ENCODE measurements around the gene GLRA3. TPM values are rescaled to one million over a fixed set of nuclear protein-coding genes. Genes with fewer than 3 reads are reported as not detected.

Gene GLRA3
- total and polyA plus RNA-seq, 2 of the 8 experiments (the other 6 are each of a cell fraction or from before 2014, with no cell fraction given) = 0.02 TPM; not detected in 1

DNA sequence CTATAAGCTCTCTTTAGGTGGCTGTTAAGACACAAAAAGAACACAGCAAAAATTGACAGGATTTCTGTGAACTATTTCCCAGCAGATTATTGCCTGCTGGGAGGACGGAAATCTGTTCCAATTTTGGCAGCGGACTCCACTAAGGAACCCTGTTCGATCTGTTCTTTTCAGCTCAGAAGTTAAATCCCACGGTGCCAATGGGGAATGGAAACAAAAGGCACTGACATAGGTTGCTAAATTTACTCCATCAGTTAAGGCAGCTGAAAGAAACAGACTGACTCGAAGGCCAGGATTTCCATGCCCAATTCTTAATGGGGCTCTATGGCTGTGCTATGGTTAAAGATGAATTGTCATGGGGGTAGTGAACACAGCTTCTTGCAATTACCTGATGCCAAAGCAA lies 180.2 kb downstream of the GLRA3 start (continued):
- TF ChIP-seq KDM4A (IDR thresholded peaks at IDR 0.05; ENCODE audit: low read depth, low read length, severe bottlenecking) = no peak
- TF ChIP-seq, protein P1, sequence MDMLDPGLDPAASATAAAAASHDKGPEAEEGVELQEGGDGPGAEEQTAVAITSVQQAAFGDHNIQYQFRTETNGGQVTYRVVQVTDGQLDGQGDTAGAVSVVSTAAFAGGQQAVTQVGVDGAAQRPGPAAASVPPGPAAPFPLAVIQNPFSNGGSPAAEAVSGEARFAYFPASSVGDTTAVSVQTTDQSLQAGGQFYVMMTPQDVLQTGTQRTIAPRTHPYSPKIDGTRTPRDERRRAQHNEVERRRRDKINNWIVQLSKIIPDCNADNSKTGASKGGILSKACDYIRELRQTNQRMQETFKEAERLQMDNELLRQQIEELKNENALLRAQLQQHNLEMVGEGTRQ (IDR thresholded peaks at IDR 0.05; ENCODE audit: low read length) = no peak
- no peak for TF ChIP-seq BCL11A (IDR thresholded peaks at IDR 0.05; ENCODE audit: low read depth in 2 of 2, low read length in 2 of 2)
- no peak for TF ChIP-seq FOSL1 (IDR thresholded peaks at IDR 0.05; ENCODE audit: insufficient read depth, low read depth, low read length)

All from H1 (cell line).